Stimulated activated CD4-positive, alpha-beta T cell treated with anti-CD3 and anti-CD28 coated beads, Interleukin-1b, Interleukin-23, amount 100 ng/mL, for 48 hours (primary cell): ENCODE measurements around the gene MTA3.
"Not testable (repeated sequence)": the region's sequence is repeated elsewhere in the genome, so short reads cannot be mapped to it uniquely, and the experiment has no call there.

Source experiments
- DNase-seq: peaks from one replicate; pipeline ENCODE4 v3.0.0-alpha.2; 2020

Gene MTA3

GRCh38 chr2:42663828-42664227, 95.4 kb downstream of the MTA3 start:
- no peak for DNase-seq

DNA sequence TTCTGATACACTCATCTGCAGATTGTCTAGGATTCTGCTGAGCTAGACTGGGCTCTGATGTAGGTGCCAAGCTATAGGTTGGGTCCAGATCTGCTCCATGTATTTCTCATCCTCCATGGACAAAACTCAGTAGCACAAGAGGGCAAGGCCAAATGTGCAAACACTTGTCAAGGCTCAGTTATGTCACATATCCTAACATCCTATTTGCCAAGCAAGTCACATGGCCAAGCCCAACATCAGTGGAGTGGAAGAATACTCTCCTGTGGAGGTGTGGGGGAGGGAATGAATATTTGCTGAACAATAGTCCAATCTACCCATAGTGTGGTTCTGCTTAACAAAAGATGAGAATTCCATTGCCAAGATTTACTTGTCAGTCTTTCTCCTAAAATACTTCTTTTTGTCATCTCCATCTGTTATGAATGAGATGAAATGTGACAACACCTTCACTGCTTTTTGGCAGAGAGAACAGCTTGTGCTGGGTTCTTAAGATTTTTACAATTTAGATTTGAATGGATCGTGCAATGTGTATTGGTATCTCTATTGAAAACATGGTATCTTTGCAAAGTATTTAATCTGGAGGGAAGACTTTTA, 105.7 kb downstream of the MTA3 start:
- no peak for DNase-seq

GRCh38 chr2:42675815-42676214, 107.4 kb downstream of the MTA3 start:
- no peak for DNase-seq

DNA sequence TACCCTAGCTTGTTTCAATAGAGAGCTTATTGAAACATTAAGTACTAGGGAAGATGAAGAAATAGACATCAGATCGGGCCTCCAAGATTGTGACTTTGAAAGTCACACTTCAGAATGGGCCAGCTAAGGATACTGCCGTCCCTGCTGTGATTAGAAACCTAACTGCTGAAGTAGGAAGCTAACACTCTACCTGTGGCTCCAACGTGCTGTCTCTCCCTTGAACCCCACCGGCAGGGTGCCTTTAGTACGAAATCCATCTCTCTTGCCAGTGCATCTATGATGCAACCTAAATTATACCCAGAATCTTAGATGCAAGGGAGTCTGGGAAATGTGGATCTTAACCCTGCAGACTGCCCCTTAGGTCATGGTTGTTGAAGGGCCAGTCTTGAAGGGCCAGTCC, 116.9 kb downstream of the MTA3 start:
- no peak for DNase-seq

DNA sequence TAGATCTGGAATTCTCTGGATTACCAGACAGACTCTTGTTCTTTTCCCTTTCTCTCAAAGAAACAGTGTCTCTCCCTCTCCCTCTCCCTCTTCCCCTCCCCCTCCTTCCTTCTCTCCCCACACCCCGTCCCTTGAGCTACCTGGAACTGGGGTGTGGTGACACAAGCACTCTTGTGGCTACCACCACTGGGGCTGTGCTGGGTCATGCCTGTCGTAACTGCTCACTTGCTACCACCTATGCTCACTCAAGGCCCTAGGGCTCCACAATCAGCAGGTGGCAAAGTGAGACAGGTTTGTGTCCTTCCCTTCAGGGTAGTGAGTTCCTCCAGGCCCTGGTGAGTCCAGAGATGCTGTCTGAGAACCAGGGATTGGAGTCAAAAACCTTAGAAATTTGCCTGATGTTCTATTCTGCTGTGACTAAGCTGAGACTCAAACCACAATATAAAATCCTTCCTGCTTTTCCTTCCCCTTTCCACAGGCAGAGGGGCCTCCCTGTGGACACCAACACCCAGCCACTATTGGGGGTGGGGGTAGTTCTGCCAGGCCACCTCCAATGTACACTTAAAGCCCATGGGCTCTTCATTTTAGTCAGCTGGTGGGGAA, 124.7 kb downstream of the MTA3 start:
- no peak for DNase-seq

- no peak for DNase-seq
Measured at GRCh38 chr2:42693688-42694479, 125.5 kb downstream of the MTA3 start.

DNA sequence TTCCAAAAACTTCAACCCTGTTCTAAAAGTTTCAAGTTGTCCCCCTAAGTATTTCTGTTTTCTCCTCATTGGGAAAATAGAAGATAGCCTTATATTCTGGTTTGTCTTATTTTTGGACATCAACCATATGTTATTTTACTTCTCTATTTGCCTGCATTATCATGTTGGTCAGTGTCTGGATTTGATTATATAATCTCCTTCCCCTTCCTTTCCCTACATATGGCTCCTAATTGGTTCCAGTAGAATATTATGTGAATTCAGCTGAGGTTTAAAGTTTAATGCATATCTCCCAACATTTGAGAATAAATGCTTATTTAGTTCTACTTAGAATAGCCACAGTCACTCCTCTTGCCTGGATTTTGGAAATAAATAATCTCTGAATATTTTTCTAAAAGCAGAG, 128.6 kb downstream of the MTA3 start:
- DNase-seq, result no peak

- DNase-seq, result no peak
Measured at GRCh38 chr2:42698940-42699339, 130.5 kb downstream of the MTA3 start.

- DNase-seq, result no peak
Measured at GRCh38 chr2:42706836-42707235, 138.4 kb downstream of the MTA3 start.

- DNase-seq, result no peak
Measured at GRCh38 chr2:42708179-42708578, 139.7 kb downstream of the MTA3 start.

GRCh38 chr2:42711896-42712295, 143.5 kb downstream of the MTA3 start:
- DNase-seq, result no peak

- no peak for DNase-seq
Measured at GRCh38 chr2:42712934-42713333, 144.5 kb downstream of the MTA3 start.

GRCh38 chr2:42713920-42714319, 145.5 kb downstream of the MTA3 start:
- no peak for DNase-seq

- DNase-seq, result no peak
Measured at GRCh38 chr2:42714686-42715085, 146.3 kb downstream of the MTA3 start.

- no peak for DNase-seq
Measured at GRCh38 chr2:42721898-42722297, 153.5 kb downstream of the MTA3 start.

DNA sequence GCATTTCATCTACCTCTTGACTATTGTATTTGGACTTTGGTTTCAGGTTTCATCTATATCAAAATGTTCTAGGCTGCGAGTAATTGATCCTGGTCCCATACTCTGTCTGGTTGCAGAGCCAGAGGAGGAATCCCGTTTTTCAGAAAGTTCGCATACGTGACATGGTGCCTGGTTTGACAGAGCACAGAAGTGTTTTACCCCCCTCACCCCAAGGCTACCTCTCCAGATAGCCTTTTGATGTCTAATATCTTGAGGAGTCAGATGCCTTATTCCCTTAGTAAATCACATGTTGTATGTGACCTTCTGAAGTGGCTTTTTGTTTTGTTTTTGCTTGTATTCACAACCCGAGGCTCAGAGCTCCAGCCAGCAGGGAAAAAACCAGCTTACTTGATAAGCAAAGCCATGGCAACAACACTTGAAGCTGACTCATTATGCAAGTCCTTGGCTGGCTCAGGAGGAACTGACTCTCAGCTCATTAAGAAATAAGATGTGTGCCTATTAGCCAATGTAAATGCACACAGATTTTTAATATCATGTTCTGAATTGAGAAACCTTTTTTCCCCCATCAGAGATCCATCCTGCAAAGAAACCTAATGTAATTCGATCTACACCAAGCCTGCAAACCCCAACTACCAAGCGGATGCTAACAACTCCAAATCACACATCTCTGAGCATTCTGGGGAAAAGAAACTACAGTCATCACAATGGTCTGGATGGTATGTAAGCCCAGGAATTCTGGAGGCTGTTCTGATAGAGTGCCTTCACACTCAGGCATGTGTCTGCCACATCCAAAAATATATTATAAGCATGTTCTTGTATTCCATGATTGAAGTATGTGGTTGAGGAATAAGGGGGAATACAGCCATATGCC, 154.1 kb downstream of the MTA3 start:
- DNase-seq, result peak; percentile 55

DNA sequence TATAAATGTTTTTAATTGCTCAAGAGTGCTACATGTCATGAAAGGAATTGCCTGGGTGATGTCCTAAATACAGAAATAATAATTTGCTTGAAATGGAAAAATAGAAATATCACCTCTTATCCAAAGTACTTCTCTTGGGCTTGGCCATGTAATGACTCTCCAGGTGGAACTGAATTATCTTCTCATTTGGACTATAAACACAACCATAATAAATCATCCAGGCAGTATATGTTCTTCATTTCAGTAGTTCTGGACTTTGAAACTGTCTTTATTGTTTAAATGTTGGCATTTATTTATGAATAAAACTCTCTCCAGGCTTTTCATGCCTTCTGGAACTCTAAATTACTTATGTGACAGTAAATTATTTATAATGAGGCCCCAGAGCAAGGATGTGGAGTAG, 155.0 kb downstream of the MTA3 start:
- no peak for DNase-seq

DNA sequence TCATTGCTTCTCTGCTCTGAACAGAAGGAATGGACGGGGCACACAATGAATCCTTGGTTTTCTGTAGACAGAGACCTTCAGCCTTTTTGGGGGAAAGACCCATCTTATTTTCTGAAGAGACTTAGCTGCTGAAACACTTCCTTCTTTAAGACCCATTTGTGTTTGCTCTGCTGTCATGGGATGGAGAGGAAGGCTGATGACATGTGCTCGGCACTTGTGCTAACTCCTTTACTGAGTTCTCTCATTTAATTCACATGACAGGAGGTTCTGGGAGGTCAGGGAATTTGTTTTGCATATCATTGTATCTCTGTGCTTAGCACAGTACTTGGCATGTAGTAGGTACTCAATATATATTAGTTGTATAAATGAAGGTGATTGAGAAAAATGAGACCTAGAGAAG, 156.5 kb downstream of the MTA3 start:
- no peak for DNase-seq

GRCh38 chr2:42725657-42726056, 157.2 kb downstream of the MTA3 start:
- no peak for DNase-seq

GRCh38 chr2:42726680-42727079, 158.2 kb downstream of the MTA3 start:
- DNase-seq, result no peak

- DNase-seq, result not testable (repeated sequence)
Measured at GRCh38 chr2:42731316-42731715, 162.9 kb downstream of the MTA3 start.

GRCh38 chr2:42733852-42734251, 165.4 kb downstream of the MTA3 start:
- DNase-seq, result no peak

- no peak for DNase-seq
Measured at GRCh38 chr2:42736598-42737322, 168.3 kb downstream of the MTA3 start.
